NCI-H1092 treated with DMSO at 0.1 percent for 48 hours (cell line): ENCODE results near the gene TIAM1.

Experiments used
- DNase-seq: peaks from one replicate; lab custom pipeline; 2025; lab: John Stamatoyannopoulos, UW

The TIAM1 gene

GRCh38 chr21:31343680-31344480 is at the start of gene TIAM1:
TIAM1 (minus strand) TSS chr21:31344261; CDS start chr21:31266972, 77,289 bp downstream.
- DNase-seq: peak; percentile 25

GRCh38 chr21:31387560-31388186 is 43.6 kb upstream of the TIAM1 start:
- DNase-seq: no peak

- no peak for DNase-seq
Measured at GRCh38 chr21:31386006-31386405, 41.9 kb upstream of the TIAM1 start.

GRCh38 chr21:31383770-31384169 is 39.7 kb upstream of the TIAM1 start:
- no peak for DNase-seq

GRCh38 chr21:31382060-31382459 is 38.0 kb upstream of the TIAM1 start:
- DNase-seq: no peak

GRCh38 chr21:31376301-31376700 is 32.2 kb upstream of the TIAM1 start:
- DNase-seq: no peak

GRCh38 chr21:31374395-31374794 is 30.3 kb upstream of the TIAM1 start:
- DNase-seq: no peak

GRCh38 chr21:31372471-31372765 is 28.4 kb upstream of the TIAM1 start:
- DNase-seq: no peak

- no peak for DNase-seq
Measured at GRCh38 chr21:31371715-31372470, 27.8 kb upstream of the TIAM1 start.

- DNase-seq: no peak
Measured at GRCh38 chr21:31370893-31371544, 27.0 kb upstream of the TIAM1 start.

- DNase-seq: no peak
Measured at GRCh38 chr21:31370281-31370892, 26.3 kb upstream of the TIAM1 start.

GRCh38 chr21:31368361-31368760 is 24.3 kb upstream of the TIAM1 start:
- no peak for DNase-seq

GRCh38 chr21:31367801-31368200 is 23.7 kb upstream of the TIAM1 start:
- no peak for DNase-seq

GRCh38 chr21:31366825-31367224 is 22.8 kb upstream of the TIAM1 start:
- no peak for DNase-seq

GRCh38 chr21:31364253-31364945 is 20.3 kb upstream of the TIAM1 start:
- DNase-seq: no peak

- DNase-seq: no peak
Measured at GRCh38 chr21:31363720-31364119, 19.7 kb upstream of the TIAM1 start.

GRCh38 chr21:31360717-31361116 is 16.7 kb upstream of the TIAM1 start:
- no peak for DNase-seq

- no peak for DNase-seq
Measured at GRCh38 chr21:31358158-31358557, 14.1 kb upstream of the TIAM1 start.

- no peak for DNase-seq
Measured at GRCh38 chr21:31356440-31356839, 12.4 kb upstream of the TIAM1 start.

GRCh38 chr21:31354604-31355443 is 10.8 kb upstream of the TIAM1 start:
- no peak for DNase-seq

- no peak for DNase-seq
Measured at GRCh38 chr21:31354122-31354521, 10.1 kb upstream of the TIAM1 start.
